ENCODE measurements around the gene BRIP1.
"Not testable (repeated sequence)": the region's sequence is repeated elsewhere in the genome, so short reads cannot be mapped to it uniquely, and the experiment has no call there.

BRIP1 gene

DNA sequence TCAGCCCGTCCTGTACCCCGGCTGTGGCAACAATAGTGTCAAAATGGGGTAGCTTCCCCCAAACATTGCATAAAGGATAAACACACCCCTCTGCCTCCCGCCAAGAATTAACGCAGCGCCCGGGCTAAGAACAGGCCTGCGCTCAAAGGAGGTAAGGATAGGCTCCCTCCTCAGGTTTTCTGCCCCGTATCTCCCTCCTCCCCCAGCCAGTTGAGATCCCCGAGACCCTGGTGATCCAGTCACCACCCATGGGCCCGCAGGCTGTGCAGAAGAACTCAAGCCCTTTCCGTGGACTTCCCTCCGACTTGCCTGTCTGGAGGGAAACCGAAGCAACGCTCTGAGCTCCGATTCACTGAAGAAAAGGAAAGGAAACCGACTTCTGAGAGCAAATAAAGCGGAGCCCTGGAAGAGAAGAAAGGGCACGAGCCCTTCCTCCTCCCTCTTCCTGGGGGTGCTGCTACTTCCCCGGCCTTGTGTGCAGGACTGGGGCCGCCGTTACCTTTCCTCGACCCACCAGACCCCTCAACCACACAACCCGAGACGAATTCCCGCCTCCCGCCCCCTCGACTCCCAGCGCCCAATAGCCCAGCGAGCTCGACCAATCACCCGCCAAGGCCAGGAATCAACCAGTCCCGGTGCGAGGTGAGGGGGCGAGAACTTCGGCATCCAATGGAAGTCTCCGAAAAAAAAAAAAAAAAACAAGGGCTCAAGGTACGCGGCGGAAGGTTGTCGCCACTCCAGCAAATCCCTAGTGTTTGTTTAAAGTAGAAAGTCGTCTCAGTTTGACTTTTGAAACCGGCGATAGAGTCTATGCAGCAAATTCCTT lies at the start of gene BRIP1:
TSS of gene BRIP1 (minus strand) at position 554 of the 826 bp plus-strand sequence. CDS start 1,989 bp downstream, outside the sequence.
- DNase-seq, result peak; percentile 64 to 77 (median 66)

DNA sequence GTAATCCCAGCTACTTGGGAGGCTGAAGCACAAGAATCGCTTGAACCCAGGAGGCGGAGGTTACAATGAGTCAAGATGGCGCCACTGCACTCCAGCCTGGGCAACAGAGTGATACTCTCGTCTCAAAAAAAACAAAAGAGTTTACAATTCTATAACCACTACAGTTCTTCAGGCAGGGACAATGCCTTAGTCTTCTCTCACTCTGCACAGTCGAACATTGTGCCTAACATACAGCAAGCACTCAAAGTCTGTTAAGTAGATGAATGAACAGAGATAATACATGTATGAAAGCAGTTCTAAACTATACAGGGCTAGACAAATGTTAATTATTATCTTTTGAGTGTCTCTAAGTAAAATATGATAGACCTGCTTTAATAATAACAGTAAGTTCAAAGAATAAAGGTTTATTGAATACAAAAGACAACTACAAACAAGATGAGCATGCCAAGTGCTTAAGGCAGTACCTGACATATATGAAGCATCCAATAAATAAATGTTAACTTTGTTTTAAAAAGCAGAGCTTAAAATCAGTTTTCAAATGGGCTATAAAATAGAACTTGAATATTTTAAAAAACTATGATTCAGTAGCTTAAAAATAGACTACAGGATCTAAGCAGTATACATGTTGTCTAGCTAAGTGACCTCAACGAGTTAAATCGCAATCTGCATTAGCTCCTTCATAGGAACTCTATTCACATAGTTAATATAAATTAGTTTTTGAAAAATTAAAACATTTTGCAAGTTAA lies 45.1 kb upstream of the BRIP1 start:
- DNase-seq, result no peak

DNA sequence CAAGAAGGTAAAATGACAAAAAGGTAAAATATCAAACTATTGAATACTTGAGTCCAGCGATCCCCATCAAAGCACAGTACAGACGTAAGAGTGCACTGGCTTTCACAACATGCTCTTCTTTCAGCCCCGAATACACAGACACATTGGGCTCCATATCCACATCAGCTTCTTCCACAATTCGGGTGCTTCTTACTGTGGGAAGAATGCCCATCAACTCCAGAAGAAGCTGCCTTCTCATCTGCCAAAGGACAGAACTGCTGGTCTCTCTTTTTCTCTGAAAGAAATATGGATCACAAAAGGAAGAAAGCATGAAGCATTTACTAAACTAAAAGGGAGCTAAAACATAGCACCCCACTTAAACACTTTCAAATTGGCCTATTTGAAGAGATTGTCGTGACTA lies 44.0 kb upstream of the BRIP1 start:
- DNase-seq, result no peak

DNA sequence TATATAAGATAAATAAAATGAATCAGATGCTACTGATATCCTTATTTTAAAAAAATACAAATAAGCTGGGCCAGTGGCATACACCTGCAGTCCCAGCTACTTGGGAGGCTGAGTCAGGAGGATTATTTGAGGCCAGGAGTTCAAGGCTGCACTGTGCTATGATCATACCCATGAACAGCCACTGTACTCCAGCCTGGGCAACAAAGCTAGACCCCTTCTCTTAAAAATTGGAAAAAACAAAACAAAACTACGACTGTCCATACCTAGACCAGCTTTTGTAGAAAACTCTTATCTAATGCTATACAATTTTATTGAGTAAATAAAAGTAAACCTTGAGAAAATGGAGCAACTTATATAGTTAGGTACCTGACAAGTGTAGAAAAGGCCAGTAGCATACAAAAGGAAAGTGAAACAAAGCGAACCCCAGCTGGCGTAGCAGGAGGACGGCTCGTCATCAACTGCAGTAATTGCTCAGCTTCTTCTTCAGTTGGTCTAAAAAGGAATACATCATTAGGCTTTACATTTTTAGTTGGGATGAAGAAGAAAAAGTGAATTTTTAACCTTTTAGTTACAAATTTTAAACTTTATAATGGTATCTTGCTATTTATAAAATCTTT lies 40.9 kb upstream of the BRIP1 start:
- no peak for DNase-seq

DNA sequence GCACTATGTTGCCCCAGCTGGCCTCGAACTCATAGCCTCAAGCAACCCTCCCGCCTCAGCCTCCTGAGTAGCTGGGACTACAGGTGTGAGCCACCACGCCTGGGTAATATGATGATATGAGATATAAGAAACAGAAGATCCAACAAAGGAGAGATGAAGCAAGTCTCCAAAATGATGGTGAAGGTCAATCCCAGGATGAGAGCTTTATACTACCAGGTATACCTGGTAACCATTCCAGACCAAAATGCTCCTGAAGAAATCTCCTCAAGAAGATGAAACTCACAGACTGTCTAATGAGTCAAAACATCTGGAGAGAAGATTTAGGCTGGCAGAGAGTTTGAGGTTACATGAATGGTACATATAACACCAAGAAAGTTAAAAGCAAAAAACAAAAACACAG lies 39.9 kb upstream of the BRIP1 start:
- DNase-seq, result no peak

DNA sequence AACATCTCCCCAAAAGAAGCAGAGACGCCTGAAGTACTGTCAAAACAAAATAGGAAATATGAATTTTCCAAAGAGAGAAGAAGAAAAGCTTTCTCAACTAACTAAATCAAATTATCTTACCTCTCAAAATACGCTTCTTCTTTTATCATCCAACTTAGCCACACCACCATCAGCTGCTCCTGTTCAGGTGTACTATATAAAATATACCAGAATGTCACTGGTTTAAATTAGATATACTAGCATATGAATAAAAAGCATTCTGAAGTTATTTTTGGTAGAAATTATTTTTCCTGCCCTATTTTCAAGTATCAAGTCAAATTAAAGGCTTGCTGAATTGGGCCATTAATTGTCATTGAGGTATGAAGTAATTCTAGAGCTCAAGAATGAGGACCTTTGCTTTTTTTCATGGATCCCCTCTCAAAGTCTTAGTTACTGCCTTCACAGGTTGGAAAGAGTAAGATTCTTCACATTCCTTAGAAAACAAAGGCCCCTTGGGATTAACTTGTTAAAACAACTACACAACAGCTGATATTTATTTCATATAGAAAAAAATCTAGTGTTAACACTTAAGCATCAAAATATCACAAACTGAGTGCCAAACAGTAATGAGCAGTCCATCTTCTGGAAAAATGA lies 34.3 kb upstream of the BRIP1 start:
- no peak for DNase-seq

DNA sequence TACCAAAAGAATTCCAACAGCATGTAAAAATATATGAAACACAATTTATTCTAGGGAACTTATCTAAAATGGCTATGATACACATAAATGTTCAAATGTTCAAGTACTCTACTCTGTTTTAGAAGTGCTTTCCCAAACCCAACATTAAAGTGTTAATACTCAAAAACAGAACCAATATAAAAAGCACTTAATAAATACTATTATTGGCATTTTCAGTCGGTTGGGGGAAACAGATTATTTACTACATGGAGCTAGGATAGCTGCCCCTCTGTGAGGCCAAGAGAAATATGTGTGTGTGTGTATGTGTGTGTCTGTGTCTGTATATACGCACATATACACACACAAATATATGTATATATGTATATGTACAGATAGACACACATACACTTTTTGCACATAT lies 32.1 kb upstream of the BRIP1 start:
- DNase-seq, result no peak

DNA sequence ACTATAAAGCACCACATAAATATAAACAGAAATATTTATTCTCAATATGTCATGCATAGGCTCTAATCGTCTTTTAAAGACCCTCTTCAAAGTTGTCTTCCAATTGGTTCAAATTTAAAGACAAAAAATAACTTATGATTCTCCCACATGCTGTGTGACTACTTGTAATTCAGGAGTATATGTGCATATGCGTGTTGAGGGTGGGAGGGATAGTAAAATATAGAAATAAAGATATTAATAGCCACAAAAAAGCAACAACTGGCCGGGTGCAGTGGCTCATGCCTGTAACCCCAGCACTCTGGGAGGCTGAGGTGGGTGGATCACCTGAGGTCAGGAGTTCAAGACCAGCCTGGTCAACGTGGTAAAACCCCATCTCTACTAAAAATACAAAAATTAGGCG lies 31.0 kb upstream of the BRIP1 start:
- not testable (repeated sequence) for DNase-seq

DNA sequence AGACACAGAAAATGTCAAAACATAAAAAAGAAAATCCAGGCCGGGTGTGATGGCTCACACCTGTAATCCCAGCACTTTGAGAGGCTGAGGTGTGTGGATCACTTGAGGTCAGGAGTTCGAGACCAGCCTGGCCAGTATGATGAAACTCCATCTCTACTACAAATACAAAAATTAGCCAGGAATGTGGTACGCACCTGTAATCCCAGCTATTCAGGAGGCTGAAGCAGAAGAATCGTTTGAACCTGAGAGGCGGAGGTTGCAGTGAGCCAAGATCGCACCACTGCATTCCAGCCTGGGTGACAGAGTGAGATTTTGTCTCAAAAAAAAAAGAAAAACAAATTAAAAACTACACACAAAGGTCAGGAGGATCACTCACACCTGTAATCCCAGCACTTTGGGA lies 24.4 kb upstream of the BRIP1 start:
- DNase-seq, result not testable (repeated sequence)

DNA sequence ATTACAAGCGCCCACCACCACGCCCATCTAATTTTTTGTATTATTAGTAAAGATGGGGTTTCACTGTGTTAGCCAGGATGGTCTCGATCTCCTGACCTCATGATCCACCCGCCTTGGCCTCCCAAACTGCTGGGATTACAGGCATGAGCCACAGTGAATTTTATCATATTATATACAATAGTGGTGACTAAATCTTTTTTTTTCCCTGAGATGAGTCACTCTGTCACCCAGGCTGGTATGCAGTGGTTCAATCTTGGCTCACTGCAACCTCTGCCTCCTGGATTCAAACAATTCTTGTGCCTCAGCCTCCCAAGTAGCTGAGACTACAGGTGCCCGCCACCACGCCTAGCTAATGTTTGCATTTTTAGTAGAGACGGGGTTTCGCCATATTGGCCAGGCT lies 22.5 kb upstream of the BRIP1 start:
- DNase-seq, result not testable (repeated sequence)

DNA sequence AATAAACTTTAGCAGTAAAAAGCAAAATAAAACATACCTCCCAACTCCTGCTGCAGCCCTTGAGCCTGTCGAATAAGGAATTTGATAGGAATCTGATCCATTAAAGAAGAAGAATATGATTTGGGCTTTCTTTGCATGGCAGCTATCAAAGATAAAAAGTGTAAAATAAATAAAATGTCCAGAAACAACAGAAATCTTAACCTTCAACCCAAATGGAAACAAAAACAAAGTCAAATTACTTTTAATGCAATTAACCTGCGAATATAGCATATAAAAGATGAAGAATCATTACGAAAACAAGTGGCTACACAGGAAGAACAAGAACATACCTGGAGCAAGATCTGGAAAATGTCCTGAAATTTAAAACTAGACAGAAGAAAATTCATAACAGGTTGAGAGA lies 21.5 kb upstream of the BRIP1 start:
- no peak for DNase-seq

DNA sequence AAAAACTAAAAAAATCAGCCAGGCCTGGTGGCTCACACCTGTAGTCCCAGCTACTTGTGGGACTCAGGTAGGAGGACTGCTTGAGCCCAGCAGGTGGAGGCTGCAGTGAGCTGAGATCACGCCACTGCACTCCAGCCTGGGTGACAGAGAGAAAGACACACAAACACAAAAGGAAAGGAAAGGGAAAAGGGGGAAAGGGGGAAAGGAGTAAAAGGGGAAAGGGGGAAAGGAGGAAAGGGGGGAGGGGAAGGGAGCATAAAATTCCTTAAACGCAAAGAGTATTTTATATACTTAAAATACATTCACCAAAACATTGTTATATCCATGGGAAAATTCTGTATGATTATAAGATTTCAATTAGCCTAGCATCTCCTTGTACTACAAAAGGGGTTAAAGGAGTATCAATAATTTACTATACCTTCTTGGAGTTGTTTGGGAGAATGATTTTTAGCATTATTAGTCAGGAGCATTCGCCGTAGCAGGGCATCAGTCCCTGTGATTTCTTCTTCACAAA lies 17.3 kb upstream of the BRIP1 start:
- no peak for DNase-seq

DNA sequence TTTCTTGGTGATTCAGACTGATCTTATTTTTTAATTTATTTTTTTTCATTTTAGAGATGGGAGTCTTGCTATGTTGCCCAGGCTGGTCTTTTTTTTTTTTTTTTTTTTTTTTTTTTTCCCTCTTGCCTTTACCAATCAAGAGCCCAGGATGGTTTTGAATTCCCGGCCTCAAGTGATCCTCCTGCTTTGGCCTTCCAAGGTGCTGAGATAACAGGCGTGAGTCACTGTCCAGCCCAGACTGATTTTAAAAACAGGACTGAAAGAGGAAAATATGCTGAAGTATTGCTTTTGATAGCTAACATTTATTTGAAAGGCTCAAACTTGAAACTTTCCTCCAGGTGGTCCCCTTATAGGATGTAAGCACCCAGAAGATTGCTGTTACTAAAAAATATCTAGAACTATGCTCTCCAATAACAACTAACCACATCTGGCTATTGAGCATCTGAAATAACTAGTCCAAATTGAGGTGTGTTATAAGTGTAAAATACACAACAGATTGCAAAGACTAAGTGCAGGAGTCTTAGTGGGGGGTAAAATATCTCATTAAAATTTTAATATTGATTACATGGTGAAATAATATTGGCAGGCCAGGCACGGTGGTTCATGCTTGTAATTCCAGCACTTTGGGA lies 15.8 kb upstream of the BRIP1 start:
- no peak for DNase-seq

DNA sequence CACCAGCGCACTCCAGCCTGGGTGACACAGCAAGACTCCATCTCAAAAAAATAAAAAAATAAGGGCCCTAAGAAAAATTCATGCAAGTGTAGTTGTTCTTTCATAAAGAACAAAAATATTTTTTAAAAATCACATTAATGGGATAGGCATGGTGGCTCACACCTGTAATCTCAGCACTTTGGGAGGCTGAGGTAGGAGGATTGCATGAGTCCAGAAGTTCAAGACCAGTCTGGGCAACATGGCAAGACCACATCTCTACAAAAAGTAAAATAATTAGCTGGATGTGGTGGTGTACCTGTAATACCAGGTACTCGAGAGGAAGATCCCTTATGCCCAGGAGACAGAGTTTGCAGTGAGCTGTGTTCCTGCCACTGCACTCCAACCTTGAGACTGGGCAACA lies 15.2 kb upstream of the BRIP1 start:
- no peak for DNase-seq

DNA sequence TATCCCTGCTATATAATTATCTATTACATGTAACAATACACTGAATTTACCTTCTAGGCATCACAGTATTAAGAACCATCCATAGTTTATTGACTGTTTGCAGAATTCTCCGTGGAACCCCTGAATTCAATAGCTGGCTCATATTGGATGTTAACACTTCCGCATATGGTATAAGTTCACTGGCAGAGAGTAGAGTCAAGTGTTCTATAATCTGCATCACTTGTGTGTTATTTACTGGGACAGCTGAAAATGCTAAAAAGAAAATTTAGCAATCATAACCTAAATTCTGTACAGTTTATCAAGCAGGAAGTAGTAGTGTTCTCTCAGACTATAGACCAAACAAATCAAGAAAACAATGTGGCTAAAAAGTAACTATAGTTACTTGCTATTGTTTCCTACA lies 14.5 kb upstream of the BRIP1 start:
- no peak for DNase-seq

DNA sequence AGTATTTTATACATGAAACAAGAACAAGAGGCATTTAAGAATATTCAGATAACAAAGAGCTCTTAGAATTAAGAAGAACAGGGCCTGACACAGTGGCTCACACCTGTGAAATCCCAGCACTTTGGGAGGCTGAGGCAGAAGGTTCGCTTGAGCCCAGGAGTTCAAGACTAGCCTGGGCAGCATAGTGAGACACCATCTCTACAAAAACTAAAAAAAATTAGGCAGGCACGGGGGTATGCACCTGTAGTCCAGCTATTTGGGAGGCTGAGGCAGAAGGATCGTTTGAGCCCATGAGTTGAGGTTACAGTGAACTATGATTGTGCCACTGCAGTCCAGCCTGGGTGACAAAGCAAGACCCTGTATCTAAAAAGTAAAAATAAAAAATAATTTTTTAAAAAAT lies 12.5 kb upstream of the BRIP1 start:
- no peak for DNase-seq

DNA sequence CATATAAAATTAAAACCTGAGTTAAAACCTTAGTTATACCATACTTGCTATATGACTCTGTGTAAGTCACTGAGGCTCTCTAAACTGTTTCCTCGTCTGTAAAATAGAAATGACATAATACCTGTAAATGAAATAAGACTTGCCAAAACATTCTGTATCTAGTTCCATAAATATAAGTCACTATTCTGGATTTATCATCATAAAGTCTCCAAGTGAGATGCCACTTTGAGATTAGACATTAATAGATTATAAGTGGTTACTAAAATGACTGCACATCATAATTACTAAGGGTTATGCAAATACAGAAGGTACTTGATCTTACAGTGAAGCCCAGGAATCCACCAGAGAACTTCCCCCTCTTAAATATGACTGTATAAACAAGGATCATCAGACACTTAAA lies 12.0 kb upstream of the BRIP1 start:
- no peak for DNase-seq

DNA sequence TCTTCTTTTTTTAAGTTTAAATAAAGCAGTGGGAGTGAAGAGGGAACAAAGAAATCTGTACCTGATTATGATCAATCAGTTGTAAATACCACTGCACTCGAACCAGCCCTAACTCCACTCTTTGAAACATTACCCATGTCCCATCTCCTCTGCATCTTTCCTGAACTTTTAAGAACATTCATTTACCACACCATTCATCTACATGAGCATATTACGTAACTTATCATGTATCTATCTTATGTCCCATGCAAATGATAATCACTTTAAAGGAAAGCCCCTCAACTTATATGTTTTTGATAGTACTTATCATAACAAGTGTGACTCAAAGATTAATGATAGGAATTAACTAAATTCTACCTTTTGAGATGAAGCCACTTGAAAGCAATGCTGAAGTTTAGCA lies 10.7 kb upstream of the BRIP1 start:
- no peak for DNase-seq

DNA sequence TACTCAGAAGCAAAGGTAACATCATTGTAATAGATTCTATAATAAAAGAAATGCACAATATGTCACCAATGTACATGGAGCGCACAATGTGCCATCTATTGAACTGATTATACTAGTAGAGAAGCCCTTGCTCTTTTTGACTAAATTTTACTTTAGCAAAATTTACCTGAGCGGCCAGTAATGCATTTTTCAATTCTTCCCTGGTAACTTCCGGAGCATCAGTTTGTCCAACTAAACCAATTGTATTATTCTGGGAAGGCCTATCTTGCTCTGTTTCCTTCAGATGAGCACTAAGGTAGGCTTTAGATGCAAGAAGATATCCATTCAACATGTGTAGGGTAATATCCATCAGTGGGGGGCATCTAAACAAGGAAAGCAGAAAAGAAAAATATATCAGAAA lies 8.8 kb upstream of the BRIP1 start:
- DNase-seq, result no peak

DNA sequence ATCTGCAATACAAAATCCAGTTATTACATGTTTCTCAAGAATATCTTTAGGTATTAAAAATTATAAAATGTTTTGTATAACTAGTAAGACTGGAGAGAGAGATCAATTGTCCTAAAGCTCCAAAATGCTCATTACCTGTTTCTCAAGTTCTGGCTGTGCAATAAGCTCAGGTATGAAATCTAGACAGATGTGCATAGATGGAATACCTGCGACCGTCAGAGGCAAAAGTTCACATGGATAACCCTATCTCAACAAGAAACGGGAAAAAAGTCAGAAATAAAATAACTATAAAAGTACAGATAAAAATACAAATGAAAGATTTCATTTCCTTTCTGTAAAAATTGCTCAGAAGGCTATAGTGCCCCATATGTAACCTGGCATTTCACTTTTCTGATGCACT lies 5.8 kb upstream of the BRIP1 start:
- DNase-seq, result no peak

DNA sequence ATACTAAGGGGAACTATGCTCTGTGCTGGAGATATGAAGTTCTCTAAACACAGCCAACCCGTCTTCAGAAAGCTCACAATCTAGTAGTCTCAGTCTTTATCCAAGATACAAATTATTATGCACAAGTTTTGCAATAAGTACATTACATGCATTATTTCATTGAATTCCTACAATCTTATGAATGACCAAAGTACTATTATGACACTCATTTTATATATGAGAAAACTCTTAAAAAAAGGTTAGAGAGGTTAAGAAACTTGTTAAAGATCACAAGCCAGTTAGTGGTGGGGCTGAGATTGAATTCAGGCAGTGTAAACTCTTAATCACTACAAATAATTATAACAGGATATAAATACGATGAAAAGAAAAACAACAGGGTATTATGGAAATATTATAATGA lies 4.7 kb upstream of the BRIP1 start:
- DNase-seq, result no peak

DNA sequence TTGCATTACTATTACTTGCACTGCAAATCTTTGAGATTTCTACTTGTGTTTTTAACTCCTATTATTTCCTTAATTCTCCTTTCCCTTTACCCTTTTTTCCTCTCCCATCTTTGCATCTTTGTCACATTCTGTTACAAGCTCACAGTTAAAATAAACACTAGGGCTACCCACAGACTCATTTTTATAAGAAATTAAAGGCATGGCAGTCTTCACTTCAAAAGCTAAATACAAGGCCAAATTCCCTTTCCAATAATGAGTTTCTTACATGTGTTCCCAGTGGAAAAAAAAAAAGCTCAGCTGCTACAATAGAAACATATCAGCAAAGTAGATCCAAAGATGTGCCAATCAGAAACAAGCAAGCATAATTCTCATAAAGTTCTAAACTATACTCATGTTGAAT lies 3.7 kb upstream of the BRIP1 start:
- no peak for DNase-seq

DNA sequence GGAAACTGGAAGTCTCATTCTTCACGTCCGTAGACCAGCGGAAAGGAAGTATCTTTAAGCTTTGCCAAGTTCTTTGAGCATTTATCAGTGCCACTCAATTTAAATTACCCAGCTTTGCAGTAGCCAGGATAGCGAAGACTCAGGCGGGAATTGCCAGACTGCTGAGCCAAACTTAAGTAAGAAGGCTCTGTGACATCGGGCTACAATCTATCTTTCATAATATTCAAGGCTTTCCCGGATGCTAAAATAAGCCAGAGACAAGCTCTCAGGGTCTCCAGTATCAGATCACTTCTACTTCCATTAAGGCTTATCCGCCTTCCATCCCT lies 436 bp upstream of the BRIP1 start:
- no peak for DNase-seq

All from activated naive CD4-positive, alpha-beta T cell (primary cell).